GM20000 (cell line): ENCODE measurements around the gene CCDC50.

Source experiments
- DNase-seq: peaks from one replicate; pipeline ENCODE4 v3.0.0; 2012; ENCODE audit warnings: low spot score
- CTCF ChIP-seq: IDR thresholded peaks from 2 replicates; pipeline ENCODE4 v1.5.1; 2012; ENCODE audit warnings: mild to moderate bottlenecking, control low read depth; ENCODE audit errors: extremely low read depth, missing control alignments

CCDC50 gene

GRCh38 chr3:191368755-191369615 lies 39.8 kb downstream of the CCDC50 start:
- DNase-seq = no peak
- TF ChIP-seq CTCF = no peak

GRCh38 chr3:191369616-191370010 lies 40.4 kb downstream of the CCDC50 start:
- no peak for DNase-seq
- no peak for TF ChIP-seq CTCF

GRCh38 chr3:191372122-191372521 lies 42.9 kb downstream of the CCDC50 start:
- no peak for TF ChIP-seq CTCF

GRCh38 chr3:191373327-191373726 lies 44.1 kb downstream of the CCDC50 start:
- no peak for DNase-seq
- no peak for TF ChIP-seq CTCF

More at GRCh38 chr3:191372122-191372521, 42.9 kb downstream of the CCDC50 start:
- DNase-seq = no peak

GRCh38 chr3:191376516-191377141 lies 47.4 kb downstream of the CCDC50 start:
- TF ChIP-seq CTCF = no peak
- DNase-seq = no peak

- DNase-seq = no peak
- no peak for TF ChIP-seq CTCF
These were observed 49.1 kb downstream of the CCDC50 start for GRCh38 chr3:191378142-191378812.

GRCh38 chr3:191379446-191379845 lies 50.3 kb downstream of the CCDC50 start:
- DNase-seq = no peak
- TF ChIP-seq CTCF = no peak
